Endodermal cell (in vitro differentiated cells): ENCODE data around the gene ZDHHC14. TPM values are rescaled to one million over a fixed set of nuclear protein-coding genes. Genes with fewer than 3 reads are reported as not detected.

ENCODE experiments used
- DNase-seq: peaks from one replicate; pipeline ENCODE4 v3.0.0-alpha.2; 2017
- H3K27ac ChIP-seq: 2 replicates; pipeline ENCODE4 v1.5.1; 2013; ENCODE audit warnings: mild to moderate bottlenecking, low read depth, low read length, moderate library complexity
- H3K27me3 ChIP-seq: 2 replicates; pipeline ENCODE4 v1.6.1; 2013; ENCODE audit warnings: mild to moderate bottlenecking, low read length, moderate library complexity; ENCODE audit not compliant: insufficient read depth, control insufficient read depth, poor library complexity, severe bottlenecking
- H3K36me3 ChIP-seq: 2 replicates; pipeline ENCODE4 v1.7.0; 2013; ENCODE audit warnings: mild to moderate bottlenecking, low read length, moderate library complexity; ENCODE audit not compliant: control insufficient read depth, insufficient read depth
- H3K4me1 ChIP-seq: one replicate; pipeline ENCODE4 v1.7.0; 2013; ENCODE audit warnings: low read length; ENCODE audit not compliant: control insufficient read depth, insufficient read depth
- H3K4me3 ChIP-seq: 2 replicates; pipeline ENCODE4 v1.5.1; 2013; ENCODE audit warnings: mild to moderate bottlenecking, low read length, moderate library complexity
- H3K9ac ChIP-seq: 2 replicates; pipeline ENCODE4 v1.6.1; 2013; ENCODE audit warnings: mild to moderate bottlenecking, low read length, moderate library complexity; ENCODE audit not compliant: poor library complexity, severe bottlenecking; ENCODE audit errors: extremely low read depth
- H3K9me3 ChIP-seq: 2 replicates; pipeline ENCODE4 v1.6.1; 2013; ENCODE audit warnings: mild to moderate bottlenecking, low read length, moderate library complexity; ENCODE audit not compliant: control insufficient read depth
- H3K27ac Mint-ChIP-seq: 2 replicates; pipeline ENCODE4 v1.8.0; 2020; ENCODE audit warnings: mixed read lengths
- H3K27me3 Mint-ChIP-seq: 2 replicates; pipeline ENCODE4 v1.8.0; 2021; ENCODE audit warnings: mild to moderate bottlenecking, mixed read lengths; ENCODE audit not compliant: insufficient read depth
- H3K36me3 Mint-ChIP-seq: 2 replicates; pipeline ENCODE4 v1.8.0; 2020; ENCODE audit warnings: low read depth, mixed read lengths
- H3K4me1 Mint-ChIP-seq: 2 replicates; pipeline ENCODE4 v1.8.0; 2020; ENCODE audit warnings: mixed read lengths
- H3K4me3 Mint-ChIP-seq: 2 replicates; pipeline ENCODE4 v1.8.0; 2020; ENCODE audit warnings: mild to moderate bottlenecking, moderate library complexity, mixed read lengths
- H3K9me3 Mint-ChIP-seq: 2 replicates; pipeline ENCODE4 v1.8.0; 2020; ENCODE audit warnings: mild to moderate bottlenecking, mixed read lengths
- WGBS, 2 experiments: methylation state at CpG; one replicate each; pipeline versions ENCODE4 v1.1.5 to v1.1.7; 2013; ENCODE audit warnings: missing lambda C conversion rate in 2 of 2, mixed read lengths in 1 of 2; ENCODE audit not compliant: insufficient coverage in 1 of 2, insufficient read length in 1 of 2; 5-methylcytosine and 5-hydroxymethylcytosine counted together
- total RNA-seq, 2 donors: library from RNA; stranded (reverse); fragmentation: NEBNext Ultra II Directional in 1 of 2; extraction: Animal tissue kit (Norgen Biotek cat#: 25700) in 1 of 2; gene quantifications; 2 replicates in 1 of 2; 3 replicates in 1 of 2; pipeline ENCODE4 v1.2.1, GENCODE V29; 2021
- TF ChIP-seq, protein P1 (sequence below): fragments of 200-600 bp; sonication (generic); conservative IDR thresholded peaks from 2 replicates; pipeline ENCODE4 v1.5.0; 2021; ENCODE audit warnings: antibody characterized with exemption, mild to moderate bottlenecking

The ZDHHC14 gene
- total RNA-seq, 2 donors from 2014 or later, result 2.3 to 4.5 TPM

DNA sequence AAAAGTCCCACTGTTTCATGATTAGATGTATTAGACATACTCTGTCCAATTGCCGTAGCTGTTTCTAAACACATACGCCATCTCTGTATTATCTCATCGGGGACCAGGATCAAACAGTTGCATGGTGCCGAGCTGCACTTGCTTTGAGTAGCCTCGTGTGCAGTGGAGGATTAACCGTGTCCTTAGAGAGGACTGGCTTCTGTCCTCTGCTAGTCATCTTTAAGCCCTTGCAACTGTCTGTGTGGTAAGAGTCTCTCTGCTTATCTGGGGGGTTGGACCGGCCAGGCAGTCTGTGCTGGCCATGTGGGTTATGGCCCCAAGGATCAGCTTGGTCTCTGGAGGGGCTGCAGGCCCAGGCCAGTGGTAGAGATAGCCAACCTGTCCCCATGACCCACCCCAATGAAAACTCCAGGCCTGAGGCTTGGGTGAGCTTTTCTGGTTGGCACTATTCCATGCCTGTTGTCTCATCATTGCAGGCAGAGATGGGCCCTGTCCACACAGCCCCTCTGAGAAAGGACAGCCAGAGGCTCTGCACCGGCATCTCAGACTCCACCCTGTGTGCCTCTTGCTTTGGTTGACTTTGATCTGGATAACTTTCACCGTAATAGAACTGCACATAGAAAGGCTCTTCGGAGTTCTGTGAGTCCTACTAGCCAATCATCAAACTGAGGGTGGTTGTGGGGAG is 304.7 kb downstream of the ZDHHC14 start:
- Mint-ChIP-seq H3K36me3 (no peaks in the 10 kb centered on the region), H3K9me3 (no peaks in the 10 kb centered on the region), H3K4me1 (no peaks in the 10 kb centered on the region), H3K4me3 (no peak overlapping the region), H3K27me3 (peaks cover 2% of the 10 kb centered on the region), H3K27ac (no peak overlapping the region)
- H3K4me1 ChIP-seq, result no peaks in the 10 kb centered on the region
- H3K4me3 ChIP-seq, result no peak overlapping the region
- H3K9ac ChIP-seq, result no peak overlapping the region
- H3K27me3 ChIP-seq, result no peaks in the 10 kb centered on the region
- H3K27ac ChIP-seq, result no peak overlapping the region
- TF ChIP-seq, protein P1, sequence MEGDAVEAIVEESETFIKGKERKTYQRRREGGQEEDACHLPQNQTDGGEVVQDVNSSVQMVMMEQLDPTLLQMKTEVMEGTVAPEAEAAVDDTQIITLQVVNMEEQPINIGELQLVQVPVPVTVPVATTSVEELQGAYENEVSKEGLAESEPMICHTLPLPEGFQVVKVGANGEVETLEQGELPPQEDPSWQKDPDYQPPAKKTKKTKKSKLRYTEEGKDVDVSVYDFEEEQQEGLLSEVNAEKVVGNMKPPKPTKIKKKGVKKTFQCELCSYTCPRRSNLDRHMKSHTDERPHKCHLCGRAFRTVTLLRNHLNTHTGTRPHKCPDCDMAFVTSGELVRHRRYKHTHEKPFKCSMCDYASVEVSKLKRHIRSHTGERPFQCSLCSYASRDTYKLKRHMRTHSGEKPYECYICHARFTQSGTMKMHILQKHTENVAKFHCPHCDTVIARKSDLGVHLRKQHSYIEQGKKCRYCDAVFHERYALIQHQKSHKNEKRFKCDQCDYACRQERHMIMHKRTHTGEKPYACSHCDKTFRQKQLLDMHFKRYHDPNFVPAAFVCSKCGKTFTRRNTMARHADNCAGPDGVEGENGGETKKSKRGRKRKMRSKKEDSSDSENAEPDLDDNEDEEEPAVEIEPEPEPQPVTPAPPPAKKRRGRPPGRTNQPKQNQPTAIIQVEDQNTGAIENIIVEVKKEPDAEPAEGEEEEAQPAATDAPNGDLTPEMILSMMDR, result no peak
- no peaks in the 10 kb centered on the region for H3K9me3 ChIP-seq
- WGBS, 2 experiments, result 94 to 100% methylated on average over 8 to 10 of the region's 10 CpGs
- H3K36me3 ChIP-seq, result no peaks in the 10 kb centered on the region
- DNase-seq, result no peak

DNA sequence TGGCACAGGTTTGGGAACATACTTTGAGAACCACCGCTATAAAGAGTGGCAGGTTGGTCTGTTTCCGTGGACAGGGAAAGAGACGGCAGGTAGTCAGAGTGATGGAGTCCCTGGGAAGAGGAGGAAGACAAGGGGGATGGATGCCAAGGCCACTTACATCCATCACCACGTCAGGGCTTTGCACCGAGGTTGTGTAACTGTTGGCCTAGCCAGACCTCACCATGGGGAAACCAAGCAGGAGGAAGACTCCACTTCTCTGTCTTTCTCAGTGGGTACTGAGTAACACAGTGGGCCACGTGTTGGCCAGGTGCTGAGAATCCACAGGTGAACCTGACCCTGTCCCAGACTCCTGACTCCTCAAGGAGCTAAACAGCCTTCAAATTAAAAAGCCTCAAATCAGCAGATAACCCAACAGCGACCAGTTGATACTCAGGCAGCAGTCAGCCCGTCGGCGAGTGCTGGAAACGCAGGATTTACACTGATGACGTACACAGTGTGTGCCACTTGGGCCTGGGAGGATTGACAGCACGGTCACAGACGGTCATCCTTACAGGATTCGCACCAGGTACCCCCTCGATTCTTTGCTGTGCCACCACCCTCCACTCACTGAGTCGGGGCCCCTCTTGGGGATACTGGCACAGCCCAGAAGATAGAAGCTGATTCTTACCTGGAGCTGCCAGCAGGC is 307.4 kb downstream of the ZDHHC14 start:
- no peaks in the 10 kb centered on the region for H3K36me3 ChIP-seq
- Mint-ChIP-seq H3K27ac (no peak overlapping the region), H3K4me3 (no peak overlapping the region), H3K9me3 (no peaks in the 10 kb centered on the region), H3K36me3 (no peaks in the 10 kb centered on the region), H3K4me1 (no peaks in the 10 kb centered on the region), H3K27me3 (peaks cover 2% of the 10 kb centered on the region)
- H3K9ac ChIP-seq, result no peak overlapping the region
- no peak overlapping the region for H3K27ac ChIP-seq
- H3K4me3 ChIP-seq, result no peak overlapping the region
- H3K27me3 ChIP-seq, result no peaks in the 10 kb centered on the region
- TF ChIP-seq, protein P1, result no peak
- no peak for DNase-seq
- 94 to 95% methylated on average over 13 to 17 of the region's 17 CpGs for WGBS, 2 experiments
- no peaks in the 10 kb centered on the region for H3K4me1 ChIP-seq
- H3K9me3 ChIP-seq, result no peaks in the 10 kb centered on the region

DNA sequence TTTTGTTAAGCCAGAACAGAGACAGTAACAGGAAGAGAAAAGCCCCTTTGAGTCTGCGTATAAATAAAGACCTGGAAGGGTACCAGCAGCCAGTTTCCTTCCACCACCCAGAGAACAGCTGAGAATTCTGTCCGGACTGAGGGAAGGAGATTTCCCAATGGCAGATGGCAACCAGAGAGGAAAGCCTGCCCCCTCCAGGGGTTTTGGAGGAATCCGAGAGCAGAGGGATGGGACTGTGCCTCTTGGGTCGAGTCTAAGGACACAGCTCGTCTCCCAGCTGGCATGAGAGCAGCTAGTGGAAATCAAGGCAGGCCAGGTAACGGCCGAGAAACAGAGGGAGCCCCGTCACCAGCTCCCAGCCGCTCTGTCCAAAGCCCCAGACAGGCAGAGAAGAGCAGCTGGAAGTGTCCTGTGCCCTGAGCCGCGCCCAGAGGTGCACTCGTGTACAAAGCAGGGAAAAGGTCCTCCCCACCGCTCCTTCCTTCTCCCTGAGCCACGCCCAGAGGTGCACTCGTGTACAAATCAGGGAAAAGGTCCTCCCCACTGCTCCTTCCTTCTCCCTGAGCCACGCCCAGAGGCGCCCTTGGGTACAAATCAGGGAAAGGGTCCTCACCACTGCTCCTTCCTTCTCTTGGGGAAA is 308.1 kb downstream of the ZDHHC14 start:
- no peaks in the 10 kb centered on the region for H3K9me3 Mint-ChIP-seq
- H3K4me1 Mint-ChIP-seq, result no peaks in the 10 kb centered on the region
- TF ChIP-seq, protein P1, result peak; percentile 61
- Histone ChIP-seq H3K4me3 (no peak overlapping the region), H3K36me3 (no peaks in the 10 kb centered on the region), H3K9me3 (no peaks in the 10 kb centered on the region), H3K27ac (no peak overlapping the region), H3K4me1 (no peaks in the 10 kb centered on the region), H3K27me3 (no peaks in the 10 kb centered on the region), H3K9ac (no peak overlapping the region)
- no peak overlapping the region for H3K4me3 Mint-ChIP-seq
- no peak overlapping the region for H3K27ac Mint-ChIP-seq
- DNase-seq, result peak; percentile 73
- no peaks in the 10 kb centered on the region for H3K36me3 Mint-ChIP-seq
- WGBS, 2 experiments, result 82 to 86% methylated on average over 11 to 17 of the region's 17 CpGs
- H3K27me3 Mint-ChIP-seq, result peaks cover 2% of the 10 kb centered on the region
